Calu3 (cell line): ENCODE measurements around the gene RBM4B. TPM values are rescaled to one million over a fixed set of nuclear protein-coding genes. Genes with fewer than 3 reads are reported as not detected.
"Not testable (repeated sequence)": the region's sequence is repeated elsewhere in the genome, so short reads cannot be mapped to it uniquely, and the experiment has no call there.

Experiments used
- Bru-seq: library from RNA; stranded (reverse); fragments of 400-500 nt; gene quantifications from one replicate; lab custom pipeline; 2021; lab: Mats Ljungman, UMichigan
- BruChase-seq, 2 experiments: library from RNA; stranded (reverse); fragments of 400-500 nt; gene quantifications; one replicate each; lab custom pipeline; 2021; lab: Mats Ljungman, UMichigan
- BruUV-seq: library from RNA; stranded (reverse); fragments of 400-500 nt; replicated peaks from 2 replicates; lab custom pipeline; 2021; lab: Mats Ljungman, UMichigan
- CTCF ChIA-PET: fragments of 300-600 bp; sonication (Branson Sonifier 250); formaldehyde crosslinking; loops from one replicate; lab custom pipeline; 2022; ENCODE audit warnings: antibody characterized with exemption; lab: Charles Lee
- DNase-seq: peaks from one replicate; pipeline ENCODE4 v3.0.0; 2022
- H3K27ac Mint-ChIP-seq: one replicate; pipeline ENCODE4 v1.8.0; 2022; ENCODE audit warnings: mixed read lengths; ENCODE audit not compliant: unreplicated experiment
- H3K27me3 Mint-ChIP-seq: one replicate; pipeline ENCODE4 v1.8.0; 2022; ENCODE audit warnings: mixed read lengths; ENCODE audit not compliant: unreplicated experiment
- H3K36me3 Mint-ChIP-seq: one replicate; pipeline ENCODE4 v1.8.0; 2022; ENCODE audit warnings: mild to moderate bottlenecking, moderate library complexity, mixed read lengths; ENCODE audit not compliant: insufficient read depth, unreplicated experiment
- H3K4me1 Mint-ChIP-seq: one replicate; pipeline ENCODE4 v1.8.0; 2022; ENCODE audit warnings: mild to moderate bottlenecking, low read depth, mixed read lengths; ENCODE audit not compliant: unreplicated experiment
- H3K4me3 Mint-ChIP-seq: one replicate; pipeline ENCODE4 v1.8.0; 2022; ENCODE audit warnings: mild to moderate bottlenecking, low read depth, moderate library complexity, mixed read lengths; ENCODE audit not compliant: unreplicated experiment
- H3K9me3 Mint-ChIP-seq: one replicate; pipeline ENCODE4 v1.8.0; 2022; ENCODE audit warnings: low read depth, mixed read lengths; ENCODE audit not compliant: unreplicated experiment
- CTCF ChIP-seq: fragments of 200-600 bp; IDR thresholded peaks from one replicate; pipeline ENCODE4 v1.8.0; 2022; ENCODE audit warnings: antibody characterized with exemption; ENCODE audit not compliant: unreplicated experiment
- intact Hi-C: fragments of 100-400 bp; cut with micrococcal nuclease; formaldehyde crosslinking; loops from one replicate; pipeline ENCODE4 v1.10.0; 2022; ENCODE audit not compliant: unreplicated experiment
- long read RNA-seq: library from polyadenylated mRNA; stranded (forward); transcript quantifications from one replicate; pipeline ENCODE4 v2.0.0, GENCODE V29; 2022
- total RNA-seq: library from RNA; stranded (reverse); gene quantifications from 2 replicates; pipeline ENCODE4 v1.2.3, GENCODE V29; 2022

The RBM4B gene
- total RNA-seq, result 20.3 and 23.0 TPM in 2 replicates
- percentile 73 among the genes with signal in this experiment for Bru-seq, nascent RNA
- percentile 69 among the genes with signal in this experiment for BruChase-seq, experiment 1, labeled RNA remaining after a 6-hour chase
- BruChase-seq, experiment 2, labeled RNA remaining after a 2-hour chase, result percentile 71 among the genes with signal in this experiment
- long read RNA-seq, transcript RBM4B-206 (2 exons, 1,646 nt), result minor isoform, 7 of 56 reads
- long read RNA-seq, transcript RBM4B-201 (4 exons, 1,840 nt), result major isoform, 22 of 56 reads
- long read RNA-seq, partial matches to known transcripts, result 3 of 56 reads
- long read RNA-seq, other reads (novel, unspliced or antisense), result 24 of 56 reads

GRCh38 chr11:66677599-66678375 is at the start of gene RBM4B:
RBM4B (minus strand) TSS chr11:66677887; CDS start chr11:66677079, 808 bp downstream.
- CTCF ChIA-PET, result interaction anchor here (0.6 to 2.1 kb wide), 17 partner anchors 39 to 292 kb away, joined by 3 to 12 read pairs (median 6); partner anchors contain the start of genes ACTN3, DPP3, MRPL11 and RBM4
- H3K4me1 Mint-ChIP-seq, result peaks cover 25% of the 10 kb centered on the region

GRCh38 chr11:66725647-66726046 is 48.0 kb upstream of the RBM4B start:
- no peaks in the 10 kb centered on the region for H3K9me3 Mint-ChIP-seq
- peaks cover 14% of the 10 kb centered on the region for H3K27me3 Mint-ChIP-seq
- no peak overlapping the region for H3K27ac Mint-ChIP-seq
- intact Hi-C loops, result no loop called here
- peaks cover 24% of the 10 kb centered on the region for H3K36me3 Mint-ChIP-seq
- H3K4me3 Mint-ChIP-seq, result no peak overlapping the region
- TF ChIP-seq CTCF, result no peak
- H3K4me1 Mint-ChIP-seq, result peaks cover 38% of the 10 kb centered on the region
- no peak for DNase-seq
- CTCF ChIA-PET, result interaction anchor here (0.7 to 1.2 kb wide), 3 partner anchors 13 to 24 kb away, joined by 3 read pairs; no protein-coding TSS in a partner anchor
- BruUV-seq, result no TSS peak

More at GRCh38 chr11:66677599-66678375, at the start of gene RBM4B:
- peak within 1 kb of the TSS; percentile 99 for H3K4me3 Mint-ChIP-seq
- no peaks in the 10 kb centered on the region for H3K9me3 Mint-ChIP-seq
- no TSS peak for BruUV-seq
- peak; percentile 97 for DNase-seq
- TF ChIP-seq CTCF, result no peak
- peaks cover 39% of the 10 kb centered on the region for H3K36me3 Mint-ChIP-seq
- peak within 1 kb of the TSS; percentile 93 for H3K27ac Mint-ChIP-seq
- intact Hi-C loops, result loop anchor here (5.0 kb wide), 1 partner anchor 100 kb away; no protein-coding TSS in a partner anchor
- no peaks in the 10 kb centered on the region for H3K27me3 Mint-ChIP-seq

GRCh38 chr11:66725114-66725513 is 47.4 kb upstream of the RBM4B start:
- no peak for DNase-seq
- Mint-ChIP-seq H3K4me1 (peaks cover 44% of the 10 kb centered on the region), H3K36me3 (peaks cover 29% of the 10 kb centered on the region), H3K27me3 (peaks cover 14% of the 10 kb centered on the region), H3K27ac (no peak overlapping the region), H3K9me3 (no peaks in the 10 kb centered on the region), H3K4me3 (no peak overlapping the region)
- CTCF ChIA-PET, result interaction anchor here (0.8 kb wide), 1 partner anchor 12 kb away, joined by 3 read pairs; no protein-coding TSS in a partner anchor
- TF ChIP-seq CTCF, result no peak
- intact Hi-C loops, result no loop called here
- BruUV-seq, result no TSS peak

GRCh38 chr11:66724167-66724566 is 46.5 kb upstream of the RBM4B start:
- H3K4me3 Mint-ChIP-seq, DNase-seq, H3K9me3 Mint-ChIP-seq, H3K27ac Mint-ChIP-seq, BruUV-seq, CTCF ChIA-PET, intact Hi-C loops: not testable (repeated sequence)
- H3K36me3 Mint-ChIP-seq, result peaks cover 39% of the 10 kb centered on the region
- H3K4me1 Mint-ChIP-seq, result peaks cover 53% of the 10 kb centered on the region
- H3K27me3 Mint-ChIP-seq, result peaks cover 12% of the 10 kb centered on the region
